GM23338 (cell line): ENCODE measurements around the gene ARHGAP12. TPM values are rescaled to one million over a fixed set of nuclear protein-coding genes. Genes with fewer than 3 reads are reported as not detected.

Source experiments
- ATAC-seq: fragments of 200-7000 bp; cut with Tn5 transposase; 3 replicates; pipeline ENCODE4 v1.9.1; 2020
- DNase-seq: peaks from one replicate; pipeline ENCODE4 v3.0.0-alpha.2; 2015; ENCODE audit warnings: low spot score
- H2AFZ ChIP-seq: fragments of 200-600 bp; sonication (generic); 2 replicates; pipeline ENCODE4 v1.8.0; 2016; ENCODE audit warnings: antibody characterized with exemption, mild to moderate bottlenecking, moderate library complexity
- H3F3A ChIP-seq: fragments of 200-600 bp; sonication (generic); replicated peaks from 2 replicates; pipeline ENCODE4 v1.8.0; 2017; ENCODE audit warnings: antibody characterized with exemption, mixed run types, low read depth
- H3K27ac ChIP-seq: fragments of 200-600 bp; sonication (generic); 2 replicates; pipeline ENCODE4 v1.6.1; 2016; ENCODE audit warnings: low read depth
- H3K27me3 ChIP-seq: fragments of 200-600 bp; sonication (generic); 2 replicates; pipeline ENCODE4 v1.8.0; 2016; ENCODE audit warnings: mild to moderate bottlenecking, mixed run types, moderate library complexity; ENCODE audit not compliant: insufficient read depth
- H3K36me3 ChIP-seq: fragments of 200-600 bp; sonication (generic); 2 replicates; pipeline ENCODE4 v1.8.0; 2016; ENCODE audit warnings: mild to moderate bottlenecking; ENCODE audit not compliant: insufficient read depth
- H3K4me1 ChIP-seq: fragments of 200-600 bp; sonication (generic); 2 replicates; pipeline ENCODE4 v1.8.0; 2016; ENCODE audit warnings: mild to moderate bottlenecking, moderate library complexity; ENCODE audit not compliant: insufficient read depth
- H3K4me2 ChIP-seq: fragments of 200-600 bp; sonication (generic); 2 replicates; pipeline ENCODE4 v1.7.1; 2017; ENCODE audit warnings: mixed run types
- H3K4me3 ChIP-seq: fragments of 200-600 bp; sonication (generic); 2 replicates; pipeline ENCODE4 v1.6.1; 2016; ENCODE audit warnings: mixed run types
- H3K79me2 ChIP-seq: fragments of 200-600 bp; sonication (generic); replicated peaks from 2 replicates; pipeline ENCODE4 v1.8.0; 2017; ENCODE audit warnings: mild to moderate bottlenecking; ENCODE audit not compliant: insufficient read depth
- H3K9me2 ChIP-seq: fragments of 200-600 bp; sonication (generic); 2 replicates; pipeline ENCODE4 v1.8.0; 2017; ENCODE audit not compliant: insufficient read depth
- H4K20me1 ChIP-seq: fragments of 200-600 bp; sonication (generic); replicated peaks from 2 replicates; pipeline ENCODE4 v1.8.0; 2017; ENCODE audit warnings: mild to moderate bottlenecking; ENCODE audit not compliant: insufficient read depth
- H3K27ac Mint-ChIP-seq: 2 replicates; pipeline ENCODE4 v1.8.0; 2020; ENCODE audit warnings: inconsistent platforms, mild to moderate bottlenecking, moderate library complexity, mixed read lengths
- H3K27me3 Mint-ChIP-seq: 3 replicates; pipeline ENCODE4 v1.8.0; 2022; ENCODE audit warnings: low read depth, mild to moderate bottlenecking, moderate library complexity, mixed read lengths, inconsistent platforms; ENCODE audit not compliant: insufficient read depth, poor library complexity
- H3K36me3 Mint-ChIP-seq: 3 replicates; pipeline ENCODE4 v1.8.0; 2021; ENCODE audit warnings: low read depth, mild to moderate bottlenecking, inconsistent platforms, moderate library complexity, mixed read lengths
- H3K4me1 Mint-ChIP-seq: 3 replicates; pipeline ENCODE4 v1.8.0; 2020; ENCODE audit warnings: mild to moderate bottlenecking, inconsistent platforms, mixed read lengths
- H3K4me3 Mint-ChIP-seq: 3 replicates; pipeline ENCODE4 v1.8.0; 2021; ENCODE audit warnings: moderate library complexity, mild to moderate bottlenecking, inconsistent platforms, mixed read lengths
- H3K9me3 Mint-ChIP-seq: 3 replicates; pipeline ENCODE4 v1.8.0; 2020; ENCODE audit warnings: moderate library complexity, mild to moderate bottlenecking, inconsistent platforms, mixed read lengths
- CREB1 ChIP-seq: fragments of 250-450 bp; sonication (Bioruptor Pico); IDR thresholded peaks from 2 replicates; pipeline ENCODE4 v1.5.0; 2020; ENCODE audit warnings: low read depth, mild to moderate bottlenecking, moderate library complexity
- EZH2 ChIP-seq: fragments of 200-600 bp; sonication (generic); IDR thresholded peaks from one replicate; pipeline ENCODE4 v1.8.0; 2017; ENCODE audit warnings: antibody characterized with exemption, mild to moderate bottlenecking, low read depth; ENCODE audit not compliant: unreplicated experiment
- EZH2phosphoT487 ChIP-seq: fragments of 200-600 bp; sonication (generic); IDR thresholded peaks from one replicate; pipeline ENCODE4 v1.8.1; 2018; ENCODE audit warnings: antibody characterized with exemption; ENCODE audit not compliant: unreplicated experiment
- NANOG ChIP-seq: IDR thresholded peaks from 2 replicates; pipeline ENCODE4 v1.6.1; 2016; ENCODE audit warnings: antibody characterized with exemption, borderline replicate concordance
- POLR2AphosphoS5 ChIP-seq: IDR thresholded peaks from 2 replicates; pipeline ENCODE4 v1.6.1; 2016; ENCODE audit warnings: antibody characterized with exemption, low read depth
- ZNF114 ChIP-seq: fragments of 250-450 bp; sonication (Bioruptor Pico); IDR thresholded peaks from 2 replicates; pipeline ENCODE4 v1.5.0; 2020; ENCODE audit warnings: mild to moderate bottlenecking, moderate library complexity
- ZNF331 ChIP-seq: fragments of 250-450 bp; sonication (Bioruptor Pico); IDR thresholded peaks from 2 replicates; pipeline ENCODE4 v1.5.0; 2020; ENCODE audit warnings: low read depth, mild to moderate bottlenecking, moderate library complexity
- long read RNA-seq: library from polyadenylated mRNA; unstranded; transcript quantifications from one replicate; pipeline ENCODE4 v2.0.0, GENCODE V29; 2020; ENCODE audit not compliant: unreplicated experiment
- polyA plus RNA-seq: library from polyadenylated mRNA; unstranded; fragments of >200 nt; fragmentation: Nextera tagmentation; extraction: Ambion mirVana; gene quantifications from 2 replicates; pipeline ENCODE4 v1.2.1, GENCODE V29; 2016
- total RNA-seq: library from RNA; depleted of rRNA; stranded (reverse); fragments of >200 nt; shearing (Covaris generic); gene quantifications from 2 replicates; pipeline ENCODE4 v1.2.3, GENCODE V29; 2014; rRNA removed
- TF ChIP-seq, protein P1 (sequence below): IDR thresholded peaks from 2 replicates; pipeline ENCODE4 v1.6.1; 2016; ENCODE audit warnings: antibody characterized with exemption
- TF ChIP-seq, protein P2 (sequence below): IDR thresholded peaks from one replicate; pipeline ENCODE4 v1.6.1; 2018; ENCODE audit warnings: antibody characterized with exemption; ENCODE audit not compliant: unreplicated experiment

Gene ARHGAP12, protein sequence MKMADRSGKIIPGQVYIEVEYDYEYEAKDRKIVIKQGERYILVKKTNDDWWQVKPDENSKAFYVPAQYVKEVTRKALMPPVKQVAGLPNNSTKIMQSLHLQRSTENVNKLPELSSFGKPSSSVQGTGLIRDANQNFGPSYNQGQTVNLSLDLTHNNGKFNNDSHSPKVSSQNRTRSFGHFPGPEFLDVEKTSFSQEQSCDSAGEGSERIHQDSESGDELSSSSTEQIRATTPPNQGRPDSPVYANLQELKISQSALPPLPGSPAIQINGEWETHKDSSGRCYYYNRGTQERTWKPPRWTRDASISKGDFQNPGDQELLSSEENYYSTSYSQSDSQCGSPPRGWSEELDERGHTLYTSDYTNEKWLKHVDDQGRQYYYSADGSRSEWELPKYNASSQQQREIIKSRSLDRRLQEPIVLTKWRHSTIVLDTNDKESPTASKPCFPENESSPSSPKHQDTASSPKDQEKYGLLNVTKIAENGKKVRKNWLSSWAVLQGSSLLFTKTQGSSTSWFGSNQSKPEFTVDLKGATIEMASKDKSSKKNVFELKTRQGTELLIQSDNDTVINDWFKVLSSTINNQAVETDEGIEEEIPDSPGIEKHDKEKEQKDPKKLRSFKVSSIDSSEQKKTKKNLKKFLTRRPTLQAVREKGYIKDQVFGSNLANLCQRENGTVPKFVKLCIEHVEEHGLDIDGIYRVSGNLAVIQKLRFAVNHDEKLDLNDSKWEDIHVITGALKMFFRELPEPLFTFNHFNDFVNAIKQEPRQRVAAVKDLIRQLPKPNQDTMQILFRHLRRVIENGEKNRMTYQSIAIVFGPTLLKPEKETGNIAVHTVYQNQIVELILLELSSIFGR
- total RNA-seq (49.7 and 50.7 TPM in 2 replicates), polyA plus RNA-seq (27.5 and 31.7 TPM in 2 replicates)
- long read RNA-seq, partial matches to known transcripts, result 6 of 7 reads
- long read RNA-seq, other reads (novel, unspliced or antisense), result 1 of 7 reads

DNA sequence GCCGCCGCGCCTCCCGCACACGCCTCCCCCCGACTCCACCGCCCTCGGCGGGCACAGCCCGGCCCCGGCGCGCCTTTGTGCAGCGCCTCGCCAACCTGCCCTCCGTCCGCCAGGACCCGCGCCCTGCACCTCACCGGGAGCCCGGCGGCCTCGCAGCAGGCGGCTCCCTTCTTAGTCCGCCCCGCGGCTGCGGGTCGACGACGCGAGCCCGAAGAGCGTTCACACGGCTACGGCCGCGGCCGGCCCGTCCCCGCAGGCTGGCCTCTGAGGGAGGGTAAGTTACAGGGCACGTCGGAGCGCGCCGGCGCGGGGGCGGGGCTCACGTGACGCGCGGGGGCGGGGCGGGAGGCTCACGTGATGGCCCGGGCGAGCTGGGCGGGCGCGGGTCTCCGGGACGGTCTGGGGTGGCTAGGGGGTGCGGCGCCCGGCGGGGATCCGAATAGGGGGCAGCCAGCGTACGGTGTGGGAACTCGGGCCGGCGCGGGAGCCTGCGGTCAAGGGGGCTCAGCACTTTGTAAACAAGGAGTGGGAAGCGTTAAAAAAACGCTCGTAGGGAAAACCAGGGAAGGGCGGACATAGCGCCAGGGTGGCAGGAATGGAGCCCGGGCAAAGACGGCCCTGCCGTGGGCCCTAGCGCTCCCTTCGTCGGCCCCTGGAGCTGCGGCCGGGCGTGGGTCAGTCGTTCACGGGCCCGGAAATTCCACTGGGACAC is at the start of gene ARHGAP12:
TSS of gene ARHGAP12 (minus strand) at position 283 of the 712 bp plus-strand sequence. CDS start 19,976 bp downstream, outside the sequence.
- H3K4me3 Mint-ChIP-seq, result peak within 1 kb of the TSS; percentile 93
- no peaks in the 10 kb centered on the region for H3K36me3 ChIP-seq
- peaks cover 37% of the 10 kb centered on the region for H3K4me1 ChIP-seq
- H3K36me3 Mint-ChIP-seq, result peaks cover 6% of the 10 kb centered on the region; the same call in 2 of the 3 replicates
- ATAC-seq (peak; percentile 90), DNase-seq (peak; percentile 92)
- H3K27ac Mint-ChIP-seq, result peak within 1 kb of the TSS; percentile 90
- H3K4me1 Mint-ChIP-seq, result peaks cover 36% of the 10 kb centered on the region
- peak within 1 kb of the TSS; percentile 99 for H3K4me2 ChIP-seq
- peaks cover 17% of the 10 kb centered on the region for H4K20me1 ChIP-seq
- no peaks in the 10 kb centered on the region for H3K27me3 ChIP-seq
- peaks cover 3% of the 10 kb centered on the region; the same call in 1 of the 3 replicates for H3K9me3 Mint-ChIP-seq
- H3K9me2 ChIP-seq, result no peaks in the 10 kb centered on the region
- peak within 1 kb of the TSS; percentile 96 for H3K4me3 ChIP-seq
- peaks cover 46% of the 10 kb centered on the region for H3K79me2 ChIP-seq
- no peaks in the 10 kb centered on the region; the same call in 1 of the 2 replicates for H3F3A ChIP-seq
- TF ChIP-seq CREB1 (peak; percentile 49), POLR2AphosphoS5 (peak; percentile 90), NANOG (no peak)
- H2AFZ ChIP-seq, result peak within 1 kb of the TSS; percentile 89
- peaks cover 6% of the 10 kb centered on the region for H3K27me3 Mint-ChIP-seq
- peak within 1 kb of the TSS; percentile 87 for H3K27ac ChIP-seq

- H3K9me2 ChIP-seq, result no peaks in the 10 kb centered on the region; the same call in 1 of the 2 replicates
- H3K27ac Mint-ChIP-seq, result no peak overlapping the region
- peaks cover 13% of the 10 kb centered on the region; the same call in 1 of the 2 replicates for H3K4me1 ChIP-seq
- no peaks in the 10 kb centered on the region for H3K79me2 ChIP-seq
- no peak overlapping the region for H2AFZ ChIP-seq
- no peak overlapping the region for H3K4me2 ChIP-seq
- no peak overlapping the region for H3K27ac ChIP-seq
- no peaks in the 10 kb centered on the region for H3F3A ChIP-seq
- peaks cover 27% of the 10 kb centered on the region for H3K9me3 Mint-ChIP-seq
- peaks cover 29% of the 10 kb centered on the region for H3K36me3 Mint-ChIP-seq
- no peaks in the 10 kb centered on the region for H3K27me3 ChIP-seq
- H3K4me3 Mint-ChIP-seq, result no peak overlapping the region
- ATAC-seq, result no peak
- peaks cover 8% of the 10 kb centered on the region; the same call in 1 of the 2 replicates for H3K36me3 ChIP-seq
- DNase-seq, result no peak
- H3K4me1 Mint-ChIP-seq, result peaks cover 17% of the 10 kb centered on the region
- no peaks in the 10 kb centered on the region for H4K20me1 ChIP-seq
- no peak overlapping the region for H3K4me3 ChIP-seq
- peaks cover 3% of the 10 kb centered on the region for H3K27me3 Mint-ChIP-seq
- no peak for TF ChIP-seq ZNF114 (CRISPR knock-in tag)
- TF ChIP-seq EZH2, result no peak
- TF ChIP-seq EZH2phosphoT487, result no peak
- no peak for TF ChIP-seq CREB1
- TF ChIP-seq, protein P1, sequence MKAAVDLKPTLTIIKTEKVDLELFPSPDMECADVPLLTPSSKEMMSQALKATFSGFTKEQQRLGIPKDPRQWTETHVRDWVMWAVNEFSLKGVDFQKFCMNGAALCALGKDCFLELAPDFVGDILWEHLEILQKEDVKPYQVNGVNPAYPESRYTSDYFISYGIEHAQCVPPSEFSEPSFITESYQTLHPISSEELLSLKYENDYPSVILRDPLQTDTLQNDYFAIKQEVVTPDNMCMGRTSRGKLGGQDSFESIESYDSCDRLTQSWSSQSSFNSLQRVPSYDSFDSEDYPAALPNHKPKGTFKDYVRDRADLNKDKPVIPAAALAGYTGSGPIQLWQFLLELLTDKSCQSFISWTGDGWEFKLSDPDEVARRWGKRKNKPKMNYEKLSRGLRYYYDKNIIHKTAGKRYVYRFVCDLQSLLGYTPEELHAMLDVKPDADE, result no peak
- no peak for TF ChIP-seq ZNF331 (CRISPR knock-in tag)
- TF ChIP-seq, protein P2, sequence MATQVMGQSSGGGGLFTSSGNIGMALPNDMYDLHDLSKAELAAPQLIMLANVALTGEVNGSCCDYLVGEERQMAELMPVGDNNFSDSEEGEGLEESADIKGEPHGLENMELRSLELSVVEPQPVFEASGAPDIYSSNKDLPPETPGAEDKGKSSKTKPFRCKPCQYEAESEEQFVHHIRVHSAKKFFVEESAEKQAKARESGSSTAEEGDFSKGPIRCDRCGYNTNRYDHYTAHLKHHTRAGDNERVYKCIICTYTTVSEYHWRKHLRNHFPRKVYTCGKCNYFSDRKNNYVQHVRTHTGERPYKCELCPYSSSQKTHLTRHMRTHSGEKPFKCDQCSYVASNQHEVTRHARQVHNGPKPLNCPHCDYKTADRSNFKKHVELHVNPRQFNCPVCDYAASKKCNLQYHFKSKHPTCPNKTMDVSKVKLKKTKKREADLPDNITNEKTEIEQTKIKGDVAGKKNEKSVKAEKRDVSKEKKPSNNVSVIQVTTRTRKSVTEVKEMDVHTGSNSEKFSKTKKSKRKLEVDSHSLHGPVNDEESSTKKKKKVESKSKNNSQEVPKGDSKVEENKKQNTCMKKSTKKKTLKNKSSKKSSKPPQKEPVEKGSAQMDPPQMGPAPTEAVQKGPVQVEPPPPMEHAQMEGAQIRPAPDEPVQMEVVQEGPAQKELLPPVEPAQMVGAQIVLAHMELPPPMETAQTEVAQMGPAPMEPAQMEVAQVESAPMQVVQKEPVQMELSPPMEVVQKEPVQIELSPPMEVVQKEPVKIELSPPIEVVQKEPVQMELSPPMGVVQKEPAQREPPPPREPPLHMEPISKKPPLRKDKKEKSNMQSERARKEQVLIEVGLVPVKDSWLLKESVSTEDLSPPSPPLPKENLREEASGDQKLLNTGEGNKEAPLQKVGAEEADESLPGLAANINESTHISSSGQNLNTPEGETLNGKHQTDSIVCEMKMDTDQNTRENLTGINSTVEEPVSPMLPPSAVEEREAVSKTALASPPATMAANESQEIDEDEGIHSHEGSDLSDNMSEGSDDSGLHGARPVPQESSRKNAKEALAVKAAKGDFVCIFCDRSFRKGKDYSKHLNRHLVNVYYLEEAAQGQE, result no peak
Observed at GRCh38 chr10:31978156-31978483, 49.5 kb upstream of the ARHGAP12 start.
